H1 (cell line): ENCODE data around the gene FBXO8. TPM values are rescaled to one million over a fixed set of nuclear protein-coding genes. Genes with fewer than 3 reads are reported as not detected.

ENCODE experiments used
- CTCF ChIA-PET: fragments of 300-600 bp; sonication (Branson Sonifier 250); formaldehyde crosslinking; loops from one replicate; lab custom pipeline; 2021; ENCODE audit not compliant: partially characterized antibody; lab: Charles Lee
- POLR2A ChIA-PET: fragments of 300-600 bp; sonication (Branson Sonifier 250); formaldehyde crosslinking; loops from one replicate; lab custom pipeline; 2021; ENCODE audit warnings: inconsistent platforms; ENCODE audit not compliant: partially characterized antibody; lab: Charles Lee
- DNase-seq, 2 experiments: peaks; one replicate each; pipeline versions ENCODE4 v3.0.0 to v3.0.0-alpha.2; 2010 to 2022; ENCODE audit warnings: low spot score in 2 of 2, low read depth in 1 of 2, mixed read lengths in 1 of 2
- FAIRE-seq: peaks from 2 replicates; lab custom pipeline; 2011; peaks lifted over from hg19 to GRCh38; lab: Jason Lieb, UNC
- H2AFZ ChIP-seq: 2 replicates; pipeline ENCODE4 v1.8.1; 2012; ENCODE audit warnings: low read length, inconsistent platforms
- H2AK5ac ChIP-seq: 2 replicates; pipeline ENCODE4 v1.6.1; 2013; ENCODE audit warnings: low read depth, low read length
- H2BK120ac ChIP-seq: replicated peaks from 2 replicates; pipeline ENCODE3; 2013; ENCODE audit warnings: low read depth, low read length, inconsistent platforms
- H2BK12ac ChIP-seq: 2 replicates; pipeline ENCODE4 v1.6.1; 2013; ENCODE audit warnings: low read depth, low read length
- H2BK15ac ChIP-seq: 2 replicates; pipeline ENCODE4 v1.6.1; 2013; ENCODE audit warnings: low read length
- H2BK20ac ChIP-seq: 2 replicates; pipeline ENCODE4 v1.6.1; 2013; ENCODE audit warnings: low read length
- H2BK5ac ChIP-seq: 2 replicates; pipeline ENCODE4 v1.6.1; 2013; ENCODE audit warnings: low read depth, low read length
- H3K14ac ChIP-seq: 2 replicates; pipeline ENCODE4 v1.6.1; 2013; ENCODE audit warnings: inconsistent platforms; ENCODE audit not compliant: insufficient read length
- H3K18ac ChIP-seq: 2 replicates; pipeline ENCODE4 v1.6.1; 2013; ENCODE audit warnings: low read length; ENCODE audit errors: extremely low read depth
- H3K23ac ChIP-seq: 2 replicates; pipeline ENCODE4 v1.6.1; 2013; ENCODE audit warnings: inconsistent platforms; ENCODE audit not compliant: insufficient read length
- H3K23me2 ChIP-seq: 2 replicates; pipeline ENCODE4 v1.6.1; 2013; ENCODE audit warnings: low read depth, low read length
- H3K27ac ChIP-seq: 2 replicates; pipeline ENCODE4 v1.6.1; 2011; ENCODE audit warnings: low read depth, low read length, inconsistent platforms
- H3K27me3 ChIP-seq, 4 experiments: replicated peaks in 1 of 4; 1 replicate in 1 of 4; 2 replicates in 3 of 4; pipeline versions ENCODE4 v1.6.1 to v1.8.1; 2011 to 2013; ENCODE audit warnings: low read length in 3 of 4, mild to moderate bottlenecking in 3 of 4, inconsistent platforms in 2 of 4, mixed read lengths in 2 of 4, moderate library complexity in 1 of 4; ENCODE audit not compliant: control insufficient read depth in 3 of 4, insufficient read depth in 3 of 4; ENCODE audit errors: extremely low read depth in 1 of 4
- H3K36me3 ChIP-seq, 4 experiments: 2 replicates each; pipeline versions ENCODE4 v1.6.1 to v1.8.1; 2011 to 2013; ENCODE audit warnings: mild to moderate bottlenecking in 4 of 4, low read length in 3 of 4, moderate library complexity in 2 of 4, control low read depth in 1 of 4, inconsistent platforms in 1 of 4; ENCODE audit not compliant: insufficient read depth in 4 of 4, control insufficient read depth in 2 of 4
- H3K4ac ChIP-seq: replicated peaks from 2 replicates; pipeline ENCODE3; 2013; ENCODE audit warnings: low read length, low read depth, mixed read lengths, inconsistent platforms; ENCODE audit not compliant: insufficient read length
- H3K4me1 ChIP-seq, 4 experiments: replicated peaks in 1 of 4; 1 replicate in 1 of 4; 2 replicates in 3 of 4; pipeline versions ENCODE4 v1.6.1 to v1.8.1; 2011 to 2013; ENCODE audit warnings: low read length in 3 of 4, inconsistent platforms in 2 of 4, mixed read lengths in 1 of 4; ENCODE audit not compliant: insufficient read depth in 4 of 4, control insufficient read depth in 3 of 4
- H3K4me2 ChIP-seq, 2 experiments: 2 replicates each; pipeline versions ENCODE4 v1.6.1 to v1.8.1; 2011 to 2013; ENCODE audit warnings: low read depth in 2 of 2, low read length in 2 of 2, control low read depth in 1 of 2, inconsistent platforms in 1 of 2, mild to moderate bottlenecking in 1 of 2; ENCODE audit not compliant: insufficient read depth in 1 of 2
- H3K4me3 ChIP-seq, 4 experiments: fragments of 200-600, 300-600 bp in 1 of 4; sonication (generic), shearing (Covaris generic), sonication (Bioruptor Twin) in 1 of 4; 2 replicates each; pipeline versions ENCODE4 v1.5.1 to v1.8.1; 2011 to 2016; ENCODE audit warnings: low read length in 4 of 4, low read depth in 3 of 4, control low read depth in 2 of 4, inconsistent platforms in 2 of 4, mild to moderate bottlenecking in 2 of 4, mixed read lengths in 1 of 4, moderate library complexity in 1 of 4; ENCODE audit not compliant: insufficient read depth in 2 of 4; ENCODE audit errors: extremely low read depth in 1 of 4
- H3K56ac ChIP-seq: replicated peaks from 2 replicates; pipeline ENCODE3; 2013; ENCODE audit warnings: low read depth, mild to moderate bottlenecking, mixed read lengths, low read length, inconsistent platforms; ENCODE audit not compliant: insufficient read length
- H3K79me1 ChIP-seq: 2 replicates; pipeline ENCODE4 v1.6.1; 2013; ENCODE audit warnings: low read depth, low read length, control low read depth
- H3K79me2 ChIP-seq, 2 experiments: 2 replicates each; pipeline versions ENCODE4 v1.6.1 to v1.8.1; 2012 to 2013; ENCODE audit warnings: low read length in 2 of 2, mild to moderate bottlenecking in 2 of 2, inconsistent platforms in 1 of 2; ENCODE audit not compliant: insufficient read depth in 2 of 2, control insufficient read depth in 1 of 2
- H3K9ac ChIP-seq, 4 experiments: replicated peaks in 1 of 4; 1 replicate in 1 of 4; 2 replicates in 3 of 4; pipeline versions ENCODE4 v1.6.1 to v1.8.1; 2011 to 2013; ENCODE audit warnings: low read depth in 3 of 4, low read length in 3 of 4, control low read depth in 2 of 4, mild to moderate bottlenecking in 2 of 4, moderate library complexity in 2 of 4, inconsistent platforms in 1 of 4; ENCODE audit errors: extremely low read depth in 1 of 4
- H3K9me3 ChIP-seq, 2 experiments: 2 replicates each; pipeline versions ENCODE4 v1.6.1 to v1.8.1; 2012 to 2013; ENCODE audit warnings: mild to moderate bottlenecking in 2 of 2, moderate library complexity in 2 of 2, control low read depth in 1 of 2, inconsistent platforms in 1 of 2, low read depth in 1 of 2, low read length in 1 of 2, mixed read lengths in 1 of 2; ENCODE audit not compliant: insufficient read depth in 2 of 2
- H4K20me1 ChIP-seq, 2 experiments: replicated peaks in 1 of 2; 2 replicates each; pipeline versions ENCODE3 to v1.8.1; 2011 to 2013; ENCODE audit warnings: inconsistent platforms in 2 of 2, low read length in 2 of 2, mild to moderate bottlenecking in 1 of 2; ENCODE audit not compliant: insufficient read depth in 2 of 2, control insufficient read depth in 1 of 2
- H4K5ac ChIP-seq: 2 replicates; pipeline ENCODE4 v1.6.1; 2013; ENCODE audit warnings: low read length, low read depth, mixed read lengths, inconsistent platforms; ENCODE audit not compliant: insufficient read length
- H4K8ac ChIP-seq: 2 replicates; pipeline ENCODE4 v1.8.0; 2013; ENCODE audit warnings: mild to moderate bottlenecking, moderate library complexity, low read length, inconsistent platforms; ENCODE audit not compliant: insufficient read depth; ENCODE audit errors: extremely low read depth
- H4K91ac ChIP-seq: replicated peaks from 2 replicates; pipeline ENCODE3; 2013; ENCODE audit warnings: low read length, mixed read lengths, inconsistent platforms; ENCODE audit not compliant: insufficient read length
- BCL11A ChIP-seq, 2 experiments: IDR thresholded peaks; one replicate each; pipeline ENCODE4 v1.6.1; 2011; ENCODE audit warnings: low read depth in 2 of 2, low read length in 2 of 2, mild to moderate bottlenecking in 2 of 2
- CBX5 ChIP-seq: fragments of 300-800, 300-1000 bp; sonication (generic); IDR thresholded peaks from 2 replicates; pipeline ENCODE4 v1.7.1; 2016; ENCODE audit warnings: antibody characterized with exemption, low read length, low read depth
- CBX8 ChIP-seq: fragments of 300-800, 300-1000 bp; sonication (generic); IDR thresholded peaks from 2 replicates; pipeline ENCODE4 v1.7.1; 2016; ENCODE audit warnings: low read depth, low read length, borderline replicate concordance
- CHD1 ChIP-seq: IDR thresholded peaks from 2 replicates; pipeline ENCODE4 v1.6.1; 2012; ENCODE audit warnings: low read depth, low read length, improper control_type of control experiment
- CREB1 ChIP-seq: IDR thresholded peaks from 2 replicates; pipeline ENCODE4 v1.6.1; 2012; ENCODE audit warnings: inconsistent platforms
- EZH2 ChIP-seq: fragments of 200-600 bp; sonication (generic); IDR thresholded peaks from 2 replicates; pipeline ENCODE4 v1.7.1; 2012; ENCODE audit warnings: low read depth, mild to moderate bottlenecking, moderate library complexity, low read length, inconsistent platforms; ENCODE audit not compliant: severe bottlenecking
- JUN ChIP-seq: IDR thresholded peaks from 2 replicates; pipeline ENCODE4 v1.6.1; 2011; ENCODE audit warnings: low read depth, mild to moderate bottlenecking, improper control_type of control experiment, low read length
- RBBP5 ChIP-seq: IDR thresholded peaks from 2 replicates; pipeline ENCODE4 v1.7.1; 2012; ENCODE audit warnings: low read depth, mild to moderate bottlenecking, inconsistent platforms, low read length, moderate library complexity, borderline replicate concordance
- SIX5 ChIP-seq: IDR thresholded peaks from 2 replicates; pipeline ENCODE4 v1.6.1; 2011; ENCODE audit warnings: mild to moderate bottlenecking, low read depth, low read length
- SRF ChIP-seq: IDR thresholded peaks from 2 replicates; pipeline ENCODE4 v1.6.1; 2011; ENCODE audit warnings: mild to moderate bottlenecking, low read depth, low read length, moderate library complexity
- TAF1 ChIP-seq: IDR thresholded peaks from 2 replicates; pipeline ENCODE4 v1.6.1; 2011; ENCODE audit warnings: mild to moderate bottlenecking, low read depth, low read length
- ZNF274 ChIP-seq: IDR thresholded peaks from 2 replicates; pipeline ENCODE4 v1.7.0; 2012; ENCODE audit warnings: low read length, borderline replicate concordance; ENCODE audit errors: extremely low read depth
- WGBS, 2 experiments: shearing (Covaris generic) in 1 of 2; methylation state at CpG; one replicate each; pipeline versions ENCODE4 v1.1.6 to v1.1.7; 2013 to 2015; ENCODE audit warnings: low lambda C conversion rate in 2 of 2, mixed read lengths in 2 of 2, inconsistent platforms in 1 of 2, low coverage in 1 of 2, missing lambda C conversion rate in 1 of 2; ENCODE audit not compliant: insufficient replicate concordance in 2 of 2, insufficient coverage in 1 of 2, insufficient read length in 1 of 2; ENCODE audit errors: extremely low coverage in 1 of 2, missing lambda C conversion rate in 1 of 2; 5-methylcytosine and 5-hydroxymethylcytosine counted together
- polyA plus RNA-seq, 7 experiments: library from polyadenylated mRNA; depleted of rRNA in 3 of 7; stranded (reverse) in 5 of 7; unstranded in 2 of 7; fragments of >200 nt in 5 of 7; fragments of 200-250 nt in 2 of 7; gene quantifications; 1 replicate in 5 of 7; 2 replicates in 1 of 7; 4 replicates in 1 of 7; pipeline versions ENCODE4 v1.2.1 to v1.2.3, GENCODE V29; 2011 to 2013; ENCODE audit warnings: missing spikeins in 2 of 7, mixed read lengths in 2 of 7
- total RNA-seq: library from RNA; stranded (reverse); fragmentation: NEBNext Ultra II Directional; extraction: Animal tissue kit (Norgen Biotek cat#: 25700); gene quantifications from 2 replicates; pipeline ENCODE4 v1.2.1, GENCODE V29; 2021
- TF ChIP-seq, protein P1 (sequence below): IDR thresholded peaks from 2 replicates; pipeline ENCODE4 v1.6.1; 2012; ENCODE audit warnings: inconsistent platforms

The FBXO8 gene
- total and polyA plus RNA-seq, 2 of the 8 experiments (the other 6 are each of a cell fraction or from before 2014, with no cell fraction given), result 5.1 to 7.5 TPM

DNA sequence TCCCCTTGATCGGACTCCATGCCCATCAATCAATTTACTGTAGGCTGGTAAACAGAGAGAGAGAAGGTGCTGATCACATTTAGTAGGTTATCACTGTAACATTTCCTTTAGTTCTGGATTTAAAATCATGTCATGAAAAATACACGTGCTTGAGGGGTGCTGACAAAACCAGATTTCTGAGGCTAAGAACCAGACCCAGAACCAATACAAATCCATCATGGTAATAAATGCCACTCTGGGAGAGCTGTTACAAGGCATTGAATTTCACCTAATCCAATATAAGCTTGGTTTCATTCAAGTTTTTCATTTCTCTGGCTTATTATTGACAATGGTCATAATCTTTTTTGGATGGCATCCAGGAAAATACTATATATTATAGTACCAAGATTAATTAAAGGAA is 54.5 kb downstream of the FBXO8 start:
- H2BK120ac ChIP-seq, result no peak overlapping the region
- H3K36me3 ChIP-seq, result no peaks in the 10 kb centered on the region
- no peak overlapping the region for H3K14ac ChIP-seq
- no peak overlapping the region for H3K4ac ChIP-seq
- H4K20me1 ChIP-seq, result no peaks in the 10 kb centered on the region
- H3K9ac ChIP-seq, result no peak overlapping the region
- no peak overlapping the region for H3K4me3 ChIP-seq
- H3K9me3 ChIP-seq, result no peaks in the 10 kb centered on the region
- POLR2A ChIA-PET, result no interaction called here
- no peak for DNase-seq
- H3K79me2 ChIP-seq, result no peaks in the 10 kb centered on the region
- H4K8ac ChIP-seq, result no peak overlapping the region
- H2BK5ac ChIP-seq, result no peak overlapping the region
- H3K4me1 ChIP-seq, result no peaks in the 10 kb centered on the region
- CTCF ChIA-PET, result no interaction called here
- FAIRE-seq, result no peak
- H3K23ac ChIP-seq, result no peak overlapping the region
- no peaks in the 10 kb centered on the region for H3K23me2 ChIP-seq
- H2BK15ac ChIP-seq, result no peak overlapping the region
- H2BK20ac ChIP-seq, result no peak overlapping the region
- WGBS, 2 experiments, result 81% methylated on average over 2 of the region's 2 CpGs; no CpG with 5 or more reads in 1 of the 2 experiments
- no peaks in the 10 kb centered on the region for H3K79me1 ChIP-seq
- no peak overlapping the region for H3K4me2 ChIP-seq
- no peaks in the 10 kb centered on the region for H3K27me3 ChIP-seq
- TF ChIP-seq EZH2, result no peak
- TF ChIP-seq BCL11A (IDR thresholded peaks at IDR 0.05; ENCODE audit: low read depth in 2 of 2, low read length in 2 of 2), result no peak
- no peak for TF ChIP-seq CBX8
- TF ChIP-seq ZNF274, result no peak
- TF ChIP-seq RBBP5, result no peak
- no peak for TF ChIP-seq SRF
- TF ChIP-seq CBX5, result no peak
- TF ChIP-seq TAF1, result no peak
- TF ChIP-seq CHD1, result no peak
- TF ChIP-seq, protein P1, sequence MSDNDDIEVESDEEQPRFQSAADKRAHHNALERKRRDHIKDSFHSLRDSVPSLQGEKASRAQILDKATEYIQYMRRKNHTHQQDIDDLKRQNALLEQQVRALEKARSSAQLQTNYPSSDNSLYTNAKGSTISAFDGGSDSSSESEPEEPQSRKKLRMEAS, result no peak
- TF ChIP-seq JUN, result no peak
- no peak for TF ChIP-seq CREB1
- TF ChIP-seq SIX5, result no peak
- H4K5ac ChIP-seq, result no peak overlapping the region
- no peak overlapping the region for H3K27ac ChIP-seq
- no peak overlapping the region for H2AFZ ChIP-seq
- no peak overlapping the region for H2BK12ac ChIP-seq
- no peak overlapping the region for H2AK5ac ChIP-seq
- H4K91ac ChIP-seq, result no peak overlapping the region
- H3K18ac ChIP-seq, result no peak overlapping the region
- no peak overlapping the region for H3K56ac ChIP-seq
